Heart right ventricle (tissue), 16 donors: ENCODE measurements around the gene CBLB. TPM values are rescaled to one million over a fixed set of nuclear protein-coding genes. Genes with fewer than 3 reads are reported as not detected.
A peak's percentile ranks its signal among the peaks of the same experiment; 100 is the strongest.

Experiments
- ATAC-seq, 8 donors: fragments of 200-7000 bp; cut with Tn5 transposase; one replicate each; pipeline ENCODE4 v1.9.1; 2020; ENCODE audit warnings: mild to moderate bottlenecking in 8 of 8, moderate library complexity in 8 of 8, moderate number of reproducible peaks in 1 of 8
- DNase-seq, 2 donors: peaks; one replicate each; pipeline ENCODE4 v3.0.0-alpha.2; 2020
- H3K27ac ChIP-seq, 10 donors: fragments of 200-600 bp; sonication (generic) in 2 of 10; one replicate each; pipeline versions ENCODE4 v1.5.0 to v1.8.0; 2020 to 2022; ENCODE audit warnings: mild to moderate bottlenecking in 3 of 10
- H3K27me3 ChIP-seq, 7 donors: fragments of 200-600 bp; one replicate each; pipeline ENCODE4 v1.8.0; 2021 to 2022; ENCODE audit warnings: mild to moderate bottlenecking in 2 of 7
- H3K36me3 ChIP-seq, 9 donors: fragments of 200-600 bp; sonication (generic) in 1 of 9; one replicate each; pipeline versions ENCODE4 v1.5.0 to v1.8.0; 2020 to 2022; ENCODE audit warnings: mild to moderate bottlenecking in 2 of 9
- H3K4me1 ChIP-seq, 9 donors: fragments of 200-600 bp; sonication (generic) in 1 of 9; one replicate each; pipeline versions ENCODE4 v1.5.0 to v1.8.0; 2020 to 2022; ENCODE audit warnings: mild to moderate bottlenecking in 4 of 9
- H3K4me3 ChIP-seq, 10 donors: fragments of 200-600 bp; sonication (generic) in 2 of 10; one replicate each; pipeline versions ENCODE4 v1.5.0 to v1.8.0; 2020 to 2022; ENCODE audit warnings: mild to moderate bottlenecking in 7 of 10, moderate library complexity in 2 of 10
- H3K9me3 ChIP-seq, 11 donors: fragments of 200-600 bp in 10 of 11; sonication (generic) in 2 of 11; one replicate each; pipeline versions ENCODE4 v1.5.0 to v1.8.0; 2013 to 2022; ENCODE audit warnings: mild to moderate bottlenecking in 2 of 11, control low read depth in 1 of 11, moderate library complexity in 1 of 11
- CTCF ChIP-seq, 9 donors: fragments of 200-600 bp; sonication (generic) in 2 of 9; IDR thresholded peaks; one replicate each; pipeline versions ENCODE4 v1.5.0 to v1.8.0; 2021 to 2022; ENCODE audit warnings: antibody characterized with exemption in 9 of 9, mild to moderate bottlenecking in 5 of 9, moderate library complexity in 1 of 9
- WGBS, 2 donors: extraction: QIAGEN DNeasy Blood & Tissue Kit; methylation state at CpG; one replicate each; pipeline ENCODE4 v1.1.7; 2013; ENCODE audit warnings: inconsistent platforms in 1 of 2; 5-methylcytosine and 5-hydroxymethylcytosine counted together
- intact Hi-C, 10 donors: fragments of 100-400 bp; cut with DNase I; formaldehyde crosslinking; loops; one replicate each; pipeline versions ENCODE4 v1.11.1 to v1.14.2; 2022
- polyA plus RNA-seq, 2 donors: library from polyadenylated mRNA; stranded (reverse); fragments of 200-250 nt; gene quantifications; one replicate each; pipeline ENCODE4 v1.2.3, GENCODE V29; 2013
- total RNA-seq, 10 donors: library from RNA; stranded (reverse); fragmentation: NEBNext Ultra II Directional in 3 of 10; extraction: Animal tissue kit (Norgen Biotek cat#: 25700) in 3 of 10; gene quantifications; one replicate each; pipeline versions ENCODE4 v1.2.1 to v1.2.4, GENCODE V29; 2021 to 2023
- donor health status: Arrhythmogenic right ventricular cardiomyopathy.
- donor health status: ischemic (EF 13 %, LVEDD 7.1; RV severe dilation, severe dysfunction).
- donor health status: healthy with polysubstance abuse.
- donor health status: DM: no; HTN: yes; CAD: no.
- donor health status: DM: no; HTN: no; CAD: no.
- donor health status: ischemic (EF 25% LVEDD 6.9; RV normal size, moderate dysfunction).
- donor health status: ischemic (EF 25% LVEDD 5.7; RV mildly dilated, moderate dysfunction).
- donor health status: healthy.
- donor health status: DM: yes; HTN: yes; CAD: no.
- donor health status: Ischemic cardiomyopathy.
- donor health status: ischemic (EF 35%, LVEDD 5.7; RV mildly dilated, moderate dysfunction).
- donor health status: nonischemic (EF 11% LVEDD 7.7; RV severe dilation, severe dysfunction).
- donor health status: DM: yes; HTN: yes; CAD: no.
- donor health status: PGD.
- donor health status: ischemic (EF 29% LVEDD 5.4; RV normal size, mild dysfunction).
- donor health status: nonischemic (EF 23%, LVEDD 6.1; RV moderate dilation, normal function).

CBLB gene
- total and polyA plus RNA-seq, 12 donors, result 14.2 to 72.7 (median 46.0) TPM

DNA sequence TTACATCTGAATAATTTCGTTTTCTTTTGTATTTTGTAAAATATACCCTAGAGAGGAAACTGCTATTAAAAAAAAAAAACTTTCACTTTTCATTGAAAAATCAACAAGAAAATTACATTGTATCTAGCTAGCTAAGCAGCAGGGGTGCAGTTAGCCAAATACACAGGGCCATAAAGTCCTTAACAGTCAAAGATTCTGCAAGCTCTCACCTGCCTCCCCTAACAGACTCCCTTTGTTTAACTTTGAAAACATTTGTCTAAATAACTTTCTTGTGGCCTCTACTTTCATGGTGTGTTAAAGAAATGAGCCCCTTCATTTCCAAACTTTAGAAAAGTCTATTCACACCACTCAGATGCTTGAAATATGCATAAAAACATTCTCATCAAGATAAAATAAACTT is 23.3 kb downstream of the CBLB start:
- peaks cover 4 to 75% (median 63%) of the 10 kb centered on the region in 9 donors for H3K4me1 ChIP-seq
- 41 to 43% methylated on average over 1 of the region's 1 CpG for WGBS, 2 donors

GRCh38 chr3:105844704-105845103 is 24.1 kb downstream of the CBLB start:
- no peaks in the 10 kb centered on the region for H3K27me3 ChIP-seq
- H3K4me1 ChIP-seq, result peaks cover 4 to 75% (median 63%) of the 10 kb centered on the region in 9 donors
- H3K36me3 ChIP-seq, result peaks cover 0 to 35% (median 0%) of the 10 kb centered on the region in 9 donors
- H3K4me3 ChIP-seq, result no peak overlapping the region
- no peak for TF ChIP-seq CTCF (IDR thresholded peaks at IDR 0.05)
- DNase-seq (no peak), ATAC-seq (no peak)
- no peaks in the 10 kb centered on the region for H3K9me3 ChIP-seq
- H3K27ac ChIP-seq, result peak overlapping the region in 7 of 10 donors; percentile 31 to 69 (median 51)
- intact Hi-C loops, result no loop called here

More for the DNA sequence above, 23.3 kb downstream of the CBLB start:
- Histone ChIP-seq H3K4me3 (no peak overlapping the region), H3K27ac (peak overlapping the region in 3 of 10 donors; percentile 7 to 43 (median 17)), H3K9me3 (no peaks in the 10 kb centered on the region), H3K27me3 (no peaks in the 10 kb centered on the region), H3K36me3 (peaks cover 0 to 39% (median 0%) of the 10 kb centered on the region in 9 donors)
- intact Hi-C loops, result no loop called here
- ATAC-seq (no peak), DNase-seq (no peak)
- no peak for TF ChIP-seq CTCF (IDR thresholded peaks at IDR 0.05)

DNA sequence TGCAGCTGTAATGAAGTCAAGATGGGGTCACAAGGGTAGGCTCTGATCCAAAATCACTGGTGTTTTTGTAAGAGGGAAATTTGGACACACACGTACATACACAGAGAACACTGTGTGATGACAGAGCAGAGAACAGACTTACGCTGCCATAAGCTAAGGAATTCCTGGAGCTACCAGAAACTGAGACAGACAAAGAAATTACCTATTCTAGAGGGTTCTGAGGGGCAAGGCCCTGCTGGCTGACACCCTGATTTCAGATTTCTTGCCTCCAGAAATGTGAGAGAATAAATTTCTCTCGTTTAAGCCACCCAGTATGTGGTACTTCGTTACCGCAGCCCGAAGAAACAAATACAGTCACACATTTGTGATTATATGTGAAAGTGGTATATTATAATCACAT is 24.8 kb downstream of the CBLB start:
- Histone ChIP-seq H3K27ac (peak overlapping the region in 9 of 10 donors; percentile 24 to 69 (median 49)), H3K4me1 (peaks cover 4 to 71% (median 59%) of the 10 kb centered on the region in 9 donors), H3K4me3 (no peak overlapping the region), H3K9me3 (no peaks in the 10 kb centered on the region), H3K27me3 (no peaks in the 10 kb centered on the region), H3K36me3 (peaks cover 0 to 35% (median 0%) of the 10 kb centered on the region in 9 donors)
- WGBS, 2 donors, result 65 to 68% methylated on average over 6 of the region's 6 CpGs
- no peak for DNase-seq
- intact Hi-C loops, result no loop called here
- peak in 7 of 8 donors; percentile 49 to 93 (median 67) for ATAC-seq
- TF ChIP-seq CTCF (IDR thresholded peaks at IDR 0.05), result no peak

DNA sequence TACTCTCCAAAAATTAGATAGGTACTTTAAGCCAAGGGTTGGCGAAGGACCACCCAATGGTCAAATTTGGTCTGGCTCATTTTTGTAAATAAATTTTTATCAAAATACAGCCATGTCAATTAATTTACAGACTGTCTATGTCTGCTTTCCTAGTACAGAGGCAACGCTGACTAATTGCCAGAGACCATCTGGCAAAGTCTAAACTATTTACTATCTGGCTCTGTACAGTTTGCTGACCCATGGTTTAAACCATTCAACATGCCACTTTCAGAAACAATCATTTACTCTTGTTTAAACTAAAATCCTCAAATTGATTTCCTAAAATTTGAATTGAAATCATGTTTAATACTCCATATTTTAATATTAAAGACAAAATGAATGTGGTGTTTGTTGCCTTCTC is 25.9 kb downstream of the CBLB start:
- peaks cover 4 to 69% (median 54%) of the 10 kb centered on the region in 9 donors for H3K4me1 ChIP-seq
- 76 to 78% methylated on average over 2 of the region's 2 CpGs for WGBS, 2 donors
- DNase-seq, result no peak
- intact Hi-C loops, result no loop called here
- no peaks in the 10 kb centered on the region for H3K9me3 ChIP-seq
- peak in 2 of 8 donors; percentile 47 to 56 for ATAC-seq
- no peak for TF ChIP-seq CTCF (IDR thresholded peaks at IDR 0.05)
- H3K36me3 ChIP-seq, result peaks cover 0 to 38% (median 0%) of the 10 kb centered on the region in 9 donors
- peak overlapping the region in 4 of 10 donors; percentile 24 to 69 (median 30) for H3K27ac ChIP-seq
- no peaks in the 10 kb centered on the region for H3K27me3 ChIP-seq
- no peak overlapping the region for H3K4me3 ChIP-seq
